B cell (primary cell): ENCODE measurements around the gene OXNAD1.

ENCODE experiments used
- EZH2 ChIP-seq: IDR thresholded peaks from 2 replicates; pipeline ENCODE4 v1.6.1; 2012; ENCODE audit warnings: borderline replicate concordance, low read depth, mild to moderate bottlenecking, moderate library complexity, low read length; ENCODE audit not compliant: insufficient read depth, poor library complexity, severe bottlenecking
- TF ChIP-seq, protein P1 (sequence below): fragments of 200-600 bp; IDR thresholded peaks from one replicate; pipeline ENCODE4 v1.8.0; 2022; ENCODE audit warnings: antibody characterized with exemption, mild to moderate bottlenecking

DNA sequence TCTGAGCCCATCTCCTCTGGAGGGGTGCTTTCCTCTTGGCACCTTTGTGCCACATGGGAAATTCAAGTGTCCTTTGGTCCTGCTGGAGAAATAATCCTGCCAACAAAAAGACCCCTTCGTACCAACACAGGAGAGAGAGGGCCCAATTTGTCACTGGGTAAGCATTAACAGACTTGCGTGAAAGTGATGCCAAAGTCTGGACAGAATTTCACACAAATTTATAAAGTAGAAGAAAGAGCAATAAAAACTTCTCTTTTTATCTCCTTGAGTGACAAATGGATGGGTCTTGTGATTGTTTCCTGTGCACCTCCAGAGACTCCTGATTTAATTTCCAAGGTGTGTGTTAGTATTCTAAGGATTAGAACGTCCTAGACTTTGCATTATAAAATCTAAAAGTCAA is 15.1 kb upstream of the OXNAD1 start:
- TF ChIP-seq, protein P1, sequence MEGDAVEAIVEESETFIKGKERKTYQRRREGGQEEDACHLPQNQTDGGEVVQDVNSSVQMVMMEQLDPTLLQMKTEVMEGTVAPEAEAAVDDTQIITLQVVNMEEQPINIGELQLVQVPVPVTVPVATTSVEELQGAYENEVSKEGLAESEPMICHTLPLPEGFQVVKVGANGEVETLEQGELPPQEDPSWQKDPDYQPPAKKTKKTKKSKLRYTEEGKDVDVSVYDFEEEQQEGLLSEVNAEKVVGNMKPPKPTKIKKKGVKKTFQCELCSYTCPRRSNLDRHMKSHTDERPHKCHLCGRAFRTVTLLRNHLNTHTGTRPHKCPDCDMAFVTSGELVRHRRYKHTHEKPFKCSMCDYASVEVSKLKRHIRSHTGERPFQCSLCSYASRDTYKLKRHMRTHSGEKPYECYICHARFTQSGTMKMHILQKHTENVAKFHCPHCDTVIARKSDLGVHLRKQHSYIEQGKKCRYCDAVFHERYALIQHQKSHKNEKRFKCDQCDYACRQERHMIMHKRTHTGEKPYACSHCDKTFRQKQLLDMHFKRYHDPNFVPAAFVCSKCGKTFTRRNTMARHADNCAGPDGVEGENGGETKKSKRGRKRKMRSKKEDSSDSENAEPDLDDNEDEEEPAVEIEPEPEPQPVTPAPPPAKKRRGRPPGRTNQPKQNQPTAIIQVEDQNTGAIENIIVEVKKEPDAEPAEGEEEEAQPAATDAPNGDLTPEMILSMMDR = no peak
- TF ChIP-seq EZH2 = no peak
